Caco-2 (cell line): ENCODE data around the gene GTF2A1. TPM values are rescaled to one million over a fixed set of nuclear protein-coding genes. Genes with fewer than 3 reads are reported as not detected.
"Not testable (repeated sequence)": the region's sequence is repeated elsewhere in the genome, so short reads cannot be mapped to it uniquely, and the experiment has no call there.

Experiments
- BruUV-seq: library from RNA; stranded (reverse); fragments of 400-500 nt; replicated peaks from 2 replicates; lab custom pipeline; 2021; lab: Mats Ljungman, UMichigan
- CTCF ChIA-PET: fragments of 300-600 bp; sonication (Branson Sonifier 250); formaldehyde crosslinking; loops from one replicate; lab custom pipeline; 2022; ENCODE audit warnings: antibody characterized with exemption; lab: Charles Lee
- POLR2A ChIA-PET: fragments of 300-600 bp; sonication (Branson Sonifier 250); formaldehyde crosslinking; loops from one replicate; lab custom pipeline; 2022; ENCODE audit warnings: antibody characterized with exemption; lab: Charles Lee
- DNase-seq, 2 experiments: peaks; one replicate each; pipeline versions ENCODE4 v3.0.0 to v3.0.0-alpha.2; 2020 to 2022
- H3K27me3 ChIP-seq: replicated peaks from 2 replicates; pipeline ENCODE4 v1.6.0; 2011; ENCODE audit warnings: low read length; ENCODE audit not compliant: control insufficient read depth, insufficient read depth
- H3K36me3 ChIP-seq: 2 replicates; pipeline ENCODE4 v1.5.1; 2011; ENCODE audit warnings: low read length; ENCODE audit not compliant: control insufficient read depth, insufficient read depth
- H3K4me1 ChIP-seq: fragments of 250-450 bp; sonication (Bioruptor Pico); 2 replicates; pipeline ENCODE4 v1.5.1; 2020; ENCODE audit warnings: mild to moderate bottlenecking
- H3K4me3 ChIP-seq: 2 replicates; pipeline ENCODE4 v1.5.1; 2011; ENCODE audit warnings: low read depth, mild to moderate bottlenecking, control low read depth, low read length
- H3K9me3 ChIP-seq: fragments of 250-450 bp; sonication (Bioruptor Pico); 2 replicates; pipeline ENCODE4 v1.5.1; 2020; ENCODE audit warnings: mild to moderate bottlenecking, moderate library complexity
- H3K27ac Mint-ChIP-seq: one replicate; pipeline ENCODE4 v1.8.0; 2022; ENCODE audit warnings: mixed read lengths; ENCODE audit not compliant: unreplicated experiment
- H3K27me3 Mint-ChIP-seq: one replicate; pipeline ENCODE4 v1.8.0; 2022; ENCODE audit warnings: mixed read lengths; ENCODE audit not compliant: insufficient read depth, unreplicated experiment
- H3K36me3 Mint-ChIP-seq: one replicate; pipeline ENCODE4 v1.8.0; 2022; ENCODE audit warnings: mild to moderate bottlenecking, mixed read lengths; ENCODE audit not compliant: insufficient read depth, unreplicated experiment
- H3K4me1 Mint-ChIP-seq: one replicate; pipeline ENCODE4 v1.8.0; 2022; ENCODE audit warnings: low read depth, mixed read lengths; ENCODE audit not compliant: unreplicated experiment
- H3K4me3 Mint-ChIP-seq: one replicate; pipeline ENCODE4 v1.8.0; 2022; ENCODE audit warnings: mild to moderate bottlenecking, moderate library complexity, mixed read lengths; ENCODE audit not compliant: unreplicated experiment
- H3K9me3 Mint-ChIP-seq: one replicate; pipeline ENCODE4 v1.8.0; 2022; ENCODE audit warnings: mixed read lengths; ENCODE audit not compliant: unreplicated experiment
- intact Hi-C: fragments of 100-400 bp; cut with micrococcal nuclease; formaldehyde crosslinking; loops from one replicate; pipeline ENCODE4 v1.10.0; 2022; ENCODE audit not compliant: unreplicated experiment
- total RNA-seq: library from RNA; stranded (reverse); gene quantifications from 2 replicates; pipeline ENCODE4 v1.2.3, GENCODE V29; 2022
- TF ChIP-seq, protein P1 (sequence below), 2 experiments: fragments of 200-600 bp in 1 of 2; IDR thresholded peaks; 1 replicate in 1 of 2; 2 replicates in 1 of 2; pipeline versions ENCODE4 v1.5.1 to v1.8.0; 2011 to 2022; ENCODE audit warnings: antibody characterized with exemption in 1 of 2, control low read depth in 1 of 2, inconsistent platforms in 1 of 2, low read depth in 1 of 2, low read length in 1 of 2, mild to moderate bottlenecking in 1 of 2, moderate library complexity in 1 of 2; ENCODE audit not compliant: insufficient read depth in 1 of 2, severe bottlenecking in 1 of 2, unreplicated experiment in 1 of 2

The GTF2A1 gene
- total RNA-seq, 1 experiment from 2014 or later: 42.7 TPM

GRCh38 chr14:81247271-81247766 lies 26.6 kb upstream of the GTF2A1 start:
- no peaks in the 10 kb centered on the region for H3K27me3 Mint-ChIP-seq
- TF ChIP-seq, protein P1, sequence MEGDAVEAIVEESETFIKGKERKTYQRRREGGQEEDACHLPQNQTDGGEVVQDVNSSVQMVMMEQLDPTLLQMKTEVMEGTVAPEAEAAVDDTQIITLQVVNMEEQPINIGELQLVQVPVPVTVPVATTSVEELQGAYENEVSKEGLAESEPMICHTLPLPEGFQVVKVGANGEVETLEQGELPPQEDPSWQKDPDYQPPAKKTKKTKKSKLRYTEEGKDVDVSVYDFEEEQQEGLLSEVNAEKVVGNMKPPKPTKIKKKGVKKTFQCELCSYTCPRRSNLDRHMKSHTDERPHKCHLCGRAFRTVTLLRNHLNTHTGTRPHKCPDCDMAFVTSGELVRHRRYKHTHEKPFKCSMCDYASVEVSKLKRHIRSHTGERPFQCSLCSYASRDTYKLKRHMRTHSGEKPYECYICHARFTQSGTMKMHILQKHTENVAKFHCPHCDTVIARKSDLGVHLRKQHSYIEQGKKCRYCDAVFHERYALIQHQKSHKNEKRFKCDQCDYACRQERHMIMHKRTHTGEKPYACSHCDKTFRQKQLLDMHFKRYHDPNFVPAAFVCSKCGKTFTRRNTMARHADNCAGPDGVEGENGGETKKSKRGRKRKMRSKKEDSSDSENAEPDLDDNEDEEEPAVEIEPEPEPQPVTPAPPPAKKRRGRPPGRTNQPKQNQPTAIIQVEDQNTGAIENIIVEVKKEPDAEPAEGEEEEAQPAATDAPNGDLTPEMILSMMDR (IDR thresholded peaks at IDR 0.05; ENCODE audit: insufficient read depth in 1 of 2, low read depth in 1 of 2, low read length in 1 of 2, severe bottlenecking in 1 of 2, unreplicated experiment in 1 of 2): no peak
- H3K27ac Mint-ChIP-seq: no peak overlapping the region
- intact Hi-C loops: no loop called here
- ChIA-PET CTCF (no interaction called here), POLR2A (no interaction called here)
- peaks cover 3% of the 10 kb centered on the region for H3K4me1 Mint-ChIP-seq
- H3K4me3 ChIP-seq: no peak overlapping the region
- no peaks in the 10 kb centered on the region for H3K4me1 ChIP-seq
- no peak overlapping the region for H3K4me3 Mint-ChIP-seq
- no TSS peak for BruUV-seq
- H3K36me3 ChIP-seq: no peaks in the 10 kb centered on the region
- H3K9me3 Mint-ChIP-seq: peaks cover 14% of the 10 kb centered on the region
- no peaks in the 10 kb centered on the region for H3K27me3 ChIP-seq
- no peaks in the 10 kb centered on the region for H3K36me3 Mint-ChIP-seq
- 0 out of 2 replicates have a peak, but pooled peaks cover 7% of the 10 kb centered on the region for H3K9me3 ChIP-seq
- no peak for DNase-seq

- no TSS peak for BruUV-seq
- intact Hi-C loops: no loop called here
- Mint-ChIP-seq H3K9me3 (peaks cover 14% of the 10 kb centered on the region), H3K4me3 (no peak overlapping the region), H3K36me3 (no peaks in the 10 kb centered on the region), H3K27ac (no peak overlapping the region), H3K27me3 (no peaks in the 10 kb centered on the region), H3K4me1 (no peaks in the 10 kb centered on the region)
- no peaks in the 10 kb centered on the region for H3K4me1 ChIP-seq
- no peaks in the 10 kb centered on the region for H3K36me3 ChIP-seq
- H3K27me3 ChIP-seq: no peaks in the 10 kb centered on the region
- ChIA-PET POLR2A (no interaction called here), CTCF (interaction anchor here (0.7 kb wide), 1 partner anchor 15 kb away, joined by 3 read pairs; no protein-coding TSS in a partner anchor)
- TF ChIP-seq, protein P1 (IDR thresholded peaks at IDR 0.05; ENCODE audit: insufficient read depth in 1 of 2, low read depth in 1 of 2, low read length in 1 of 2, severe bottlenecking in 1 of 2, unreplicated experiment in 1 of 2): no peak
- H3K9me3 ChIP-seq: 0 out of 2 replicates have a peak, but pooled peaks cover 7% of the 10 kb centered on the region
- no peak for DNase-seq
- H3K4me3 ChIP-seq: no peak overlapping the region
Measured at GRCh38 chr14:81246461-81247270, 25.9 kb upstream of the GTF2A1 start.

- BruUV-seq: no TSS peak
- H3K36me3 ChIP-seq: no peaks in the 10 kb centered on the region
- no peaks in the 10 kb centered on the region for H3K4me1 ChIP-seq
- no peak overlapping the region for H3K27ac Mint-ChIP-seq
- H3K27me3 ChIP-seq: no peaks in the 10 kb centered on the region
- H3K4me1 Mint-ChIP-seq: no peaks in the 10 kb centered on the region
- H3K27me3 Mint-ChIP-seq: no peaks in the 10 kb centered on the region
- H3K9me3 Mint-ChIP-seq: peaks cover 14% of the 10 kb centered on the region
- H3K9me3 ChIP-seq: 0 out of 2 replicates have a peak, but pooled peaks cover 7% of the 10 kb centered on the region
- H3K4me3 ChIP-seq: no peak overlapping the region
- H3K4me3 Mint-ChIP-seq: no peak overlapping the region
- H3K36me3 Mint-ChIP-seq: no peaks in the 10 kb centered on the region
- intact Hi-C loops: no loop called here
- ChIA-PET CTCF (interaction anchor here (0.7 kb wide), 1 partner anchor 15 kb away, joined by 3 read pairs; no protein-coding TSS in a partner anchor), POLR2A (no interaction called here)
- no peak for DNase-seq
- TF ChIP-seq, protein P1 (IDR thresholded peaks at IDR 0.05; ENCODE audit: insufficient read depth in 1 of 2, low read depth in 1 of 2, low read length in 1 of 2, severe bottlenecking in 1 of 2, unreplicated experiment in 1 of 2): no peak
Measured at GRCh38 chr14:81245771-81246170, 25.0 kb upstream of the GTF2A1 start.

DNA sequence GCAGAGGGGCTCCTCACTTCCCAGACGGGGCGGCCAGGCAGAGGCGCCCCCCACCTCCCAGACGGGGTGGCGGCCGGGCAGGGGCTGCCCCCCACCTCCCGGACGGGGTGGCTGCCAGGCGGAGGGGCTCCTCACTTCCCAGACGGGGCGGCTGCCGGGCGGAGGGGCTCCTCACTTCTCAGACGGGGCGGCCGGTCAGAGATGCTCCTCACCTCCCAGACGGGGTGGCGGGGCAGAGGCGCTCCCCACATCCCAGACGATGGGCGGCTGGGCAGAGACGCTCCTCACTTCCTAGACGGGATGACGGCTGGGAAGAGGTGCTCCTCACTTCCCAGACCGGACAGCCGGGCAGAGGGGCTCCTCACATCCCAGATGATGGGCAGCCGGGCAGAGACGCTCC lies 23.7 kb upstream of the GTF2A1 start:
- intact Hi-C loops, POLR2A ChIA-PET, H3K36me3 Mint-ChIP-seq, H3K4me1 ChIP-seq, H3K4me1 Mint-ChIP-seq, H3K36me3 ChIP-seq, BruUV-seq, DNase-seq, H3K4me3 ChIP-seq, H3K27me3 Mint-ChIP-seq, H3K27me3 ChIP-seq, H3K9me3 ChIP-seq, H3K4me3 Mint-ChIP-seq, H3K27ac Mint-ChIP-seq: not testable (repeated sequence)
- peaks cover 14% of the 10 kb centered on the region for H3K9me3 Mint-ChIP-seq
- CTCF ChIA-PET: interaction anchor here (0.8 kb wide), 1 partner anchor 201 kb away, joined by 5 read pairs; no protein-coding TSS in a partner anchor
